Left ventricle myocardium superior (tissue), 1 donor: ENCODE results near the gene FAIM2. TPM values are rescaled to one million over a fixed set of nuclear protein-coding genes. Genes with fewer than 3 reads are reported as not detected.
"Not testable (repeated sequence)": the region's sequence is repeated elsewhere in the genome, so short reads cannot be mapped to it uniquely, and the experiment has no call there.

Source experiments
- ATAC-seq: fragments of 200-7000 bp; cut with Tn5 transposase; one replicate; pipeline ENCODE4 v1.9.1; 2020; ENCODE audit warnings: mild to moderate bottlenecking, moderate library complexity
- DNase-seq: peaks from one replicate; pipeline ENCODE4 v3.0.0-alpha.2; 2020
- intact Hi-C: fragments of 100-400 bp; cut with micrococcal nuclease; formaldehyde crosslinking; loops from one replicate; pipeline ENCODE4 v1.11.0; 2022
- total RNA-seq: library from RNA; stranded (reverse); fragmentation: NEBNext Ultra II Directional; extraction: Animal tissue kit (Norgen Biotek cat#: 25700); gene quantifications from one replicate; pipeline ENCODE4 v1.2.1, GENCODE V29; 2021
- donor health status: DM: no; HTN: yes; CAD: no; lungs with severe emphysema.

FAIM2 gene
- total RNA-seq, 1 donor from 2014 or later = 8.2 TPM

DNA sequence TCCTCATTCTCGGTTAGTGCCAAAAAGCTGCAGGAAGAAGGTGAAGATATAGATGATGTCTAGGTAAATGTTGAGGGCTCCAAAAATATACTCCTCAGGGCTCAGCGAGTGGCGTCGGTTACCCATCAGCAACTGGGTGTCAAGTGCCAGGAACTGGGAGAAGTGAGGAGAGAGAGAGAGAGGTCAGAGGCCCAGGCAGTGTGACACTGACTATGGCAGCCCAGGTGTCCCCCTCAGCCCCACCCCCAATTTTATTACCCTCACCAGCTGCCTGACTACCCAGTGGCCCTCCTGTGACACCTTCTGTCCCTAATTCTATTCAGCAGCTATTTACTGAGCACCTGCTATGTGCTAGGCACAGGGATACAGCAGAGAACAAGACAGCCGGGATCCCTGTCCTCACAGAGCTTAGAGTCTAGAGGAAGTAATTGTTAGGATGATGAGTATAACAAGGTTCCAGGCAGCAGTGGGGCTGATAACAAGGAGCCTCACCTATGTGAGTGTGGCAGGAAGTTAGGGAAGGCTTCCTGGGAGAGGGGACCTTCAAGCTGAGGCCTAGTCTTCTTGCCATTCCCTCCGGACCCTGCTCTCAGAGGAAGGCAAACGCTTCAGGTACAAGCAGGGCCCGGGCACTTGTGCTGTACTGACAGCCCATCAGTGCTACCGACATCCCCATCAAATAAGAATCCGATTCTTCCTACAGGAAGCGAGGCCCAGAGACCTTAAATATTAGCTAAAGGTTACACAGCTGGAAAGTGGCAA lies 33.0 kb downstream of the FAIM2 start:
- no peak for DNase-seq
- intact Hi-C loops = no loop called here
- ATAC-seq = no peak

DNA sequence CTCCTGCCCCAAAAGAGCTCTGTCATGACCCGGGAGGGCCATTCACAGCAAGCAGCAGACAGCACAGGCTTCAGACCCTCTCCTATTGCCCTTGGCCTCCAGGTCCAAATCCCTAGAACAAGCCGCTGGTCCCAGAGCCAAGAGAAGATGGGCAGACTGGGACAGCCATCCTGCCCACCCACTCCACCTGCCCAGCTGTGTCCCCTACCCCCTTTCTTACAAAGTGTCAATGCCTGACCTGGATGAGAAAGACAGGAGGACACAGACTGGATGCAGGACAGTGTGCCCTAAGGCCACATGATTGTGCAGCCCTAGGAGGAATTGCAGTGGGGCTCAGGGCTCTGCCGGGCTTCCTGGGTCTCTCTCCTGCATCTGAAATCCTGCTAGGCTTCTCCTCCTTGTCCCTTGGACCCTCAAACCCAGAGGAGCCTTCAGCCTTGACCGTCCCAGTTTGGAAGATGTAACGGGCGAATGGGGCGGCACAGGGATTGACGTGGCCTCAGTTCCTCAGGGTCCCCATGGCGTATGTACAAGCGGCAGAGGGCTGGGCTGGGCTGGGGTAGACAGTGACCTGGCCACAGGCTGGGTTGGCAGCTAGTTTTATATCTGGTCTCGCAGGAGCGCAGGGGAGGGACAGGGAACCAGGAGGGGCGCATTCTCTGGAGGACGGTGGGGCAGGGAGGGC lies 33.7 kb downstream of the FAIM2 start:
- intact Hi-C loops = loop anchor here (10.0 kb wide), 1 partner anchor 195 kb away; no protein-coding TSS in a partner anchor
- peak; percentile 1 for ATAC-seq
- DNase-seq = no peak

- DNase-seq = peak; percentile 94
- ATAC-seq = peak; percentile 91
- intact Hi-C loops = loop anchor here (10.0 kb wide), 1 partner anchor 196 kb away; no protein-coding TSS in a partner anchor
Observed at GRCh38 chr12:49868952-49869815, 34.5 kb downstream of the FAIM2 start.

DNA sequence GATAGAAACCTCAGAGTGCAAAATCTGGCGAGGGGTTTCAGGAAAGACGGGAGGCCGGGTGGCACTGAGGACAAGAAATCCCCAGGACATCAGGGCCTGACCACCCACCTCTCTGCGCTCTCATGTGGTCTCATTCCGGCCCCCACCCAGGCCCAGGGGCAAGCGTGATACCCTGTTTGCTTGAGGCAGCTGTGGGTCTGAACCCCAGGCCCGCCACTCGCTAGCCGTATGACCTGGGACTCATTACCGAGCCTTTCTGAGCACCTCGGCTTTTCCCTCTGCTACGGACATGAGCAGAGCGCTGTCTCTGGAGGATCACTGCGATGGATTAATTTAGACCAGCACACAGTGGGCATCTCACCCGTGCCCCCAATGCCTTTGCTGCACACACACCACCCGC lies 35.3 kb downstream of the FAIM2 start:
- DNase-seq = peak; percentile 44
- intact Hi-C loops = loop anchor here (10.0 kb wide), 1 partner anchor 196 kb away; no protein-coding TSS in a partner anchor
- peak; percentile 0 for ATAC-seq

DNA sequence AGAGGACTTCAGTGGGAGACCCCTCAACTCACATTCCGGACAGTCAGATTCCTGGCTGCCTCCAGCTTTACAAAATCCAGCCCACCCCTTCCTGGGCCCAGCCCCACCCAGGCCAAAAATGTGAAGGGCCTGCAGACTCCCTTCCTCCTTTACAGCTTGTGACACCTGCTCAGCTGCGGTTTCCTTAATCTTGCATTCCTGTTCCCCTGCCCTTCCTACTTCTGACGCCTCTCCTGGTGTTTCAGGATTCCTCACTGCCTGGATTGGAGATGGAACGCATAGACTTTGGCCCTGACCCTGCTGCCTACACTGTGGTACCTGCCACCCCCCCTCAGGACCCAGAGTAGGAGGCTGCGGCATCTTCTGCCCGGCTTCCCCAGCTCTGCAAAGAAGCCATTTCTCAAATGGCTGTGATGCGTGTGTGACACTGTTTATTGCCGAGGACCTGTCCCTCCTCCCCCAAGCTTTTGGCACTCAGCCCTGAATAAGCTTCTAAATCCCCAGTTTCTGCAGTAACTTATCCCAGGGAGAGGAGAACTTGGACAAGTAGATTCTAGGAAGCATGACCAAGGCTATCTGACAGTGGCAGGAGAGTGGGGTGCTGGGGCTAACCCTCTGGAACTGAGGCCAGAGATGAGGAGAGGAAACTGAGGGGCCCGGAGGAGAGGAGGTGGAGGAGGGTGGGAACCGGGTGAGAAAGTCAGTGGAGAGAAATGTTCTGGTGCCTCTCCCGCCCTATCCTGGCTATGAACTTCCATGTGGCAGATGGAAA lies 35.9 kb downstream of the FAIM2 start:
- ATAC-seq (no peak), DNase-seq (no peak)
- intact Hi-C loops = loop anchor here (10.0 kb wide), 1 partner anchor 197 kb away; no protein-coding TSS in a partner anchor

DNA sequence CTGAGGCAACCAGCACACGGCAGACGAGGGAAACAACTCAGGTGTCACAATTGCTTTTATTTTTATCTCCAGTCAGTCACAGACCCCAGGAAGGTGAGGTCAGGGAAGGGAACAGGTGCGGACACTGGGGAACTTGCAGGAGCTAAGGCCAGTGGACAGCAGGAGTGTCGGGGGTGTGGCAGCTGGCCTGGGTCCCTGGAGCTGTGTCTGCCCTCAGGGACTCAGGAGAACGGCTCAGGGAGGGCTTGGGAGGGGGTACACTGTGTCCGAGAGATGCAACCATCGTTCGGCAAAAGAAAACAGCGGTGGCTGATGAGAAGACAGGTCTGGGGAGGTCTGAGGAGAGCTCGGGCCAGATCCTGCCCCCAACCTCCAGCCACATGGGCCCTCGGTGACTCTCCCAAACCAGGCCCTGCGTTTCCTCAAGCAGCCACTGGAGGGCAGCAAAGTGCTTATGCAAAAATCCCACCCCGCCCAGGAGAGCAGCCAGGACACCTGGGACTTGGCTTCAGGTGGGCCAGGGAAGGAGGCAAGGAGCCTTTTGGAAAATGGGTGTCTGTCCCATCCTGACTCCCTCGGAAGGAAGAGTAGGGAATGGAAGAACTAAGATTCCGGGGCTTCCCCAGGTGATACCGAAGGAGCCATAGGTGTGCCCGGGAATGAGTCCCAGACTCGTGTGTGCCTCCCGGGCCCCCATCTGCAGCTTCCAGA lies 36.7 kb downstream of the FAIM2 start:
- ATAC-seq = peak; percentile 26
- intact Hi-C loops = loop anchor here (10.0 kb wide), 1 partner anchor 198 kb away; no protein-coding TSS in a partner anchor
- peak; percentile 84 for DNase-seq

DNA sequence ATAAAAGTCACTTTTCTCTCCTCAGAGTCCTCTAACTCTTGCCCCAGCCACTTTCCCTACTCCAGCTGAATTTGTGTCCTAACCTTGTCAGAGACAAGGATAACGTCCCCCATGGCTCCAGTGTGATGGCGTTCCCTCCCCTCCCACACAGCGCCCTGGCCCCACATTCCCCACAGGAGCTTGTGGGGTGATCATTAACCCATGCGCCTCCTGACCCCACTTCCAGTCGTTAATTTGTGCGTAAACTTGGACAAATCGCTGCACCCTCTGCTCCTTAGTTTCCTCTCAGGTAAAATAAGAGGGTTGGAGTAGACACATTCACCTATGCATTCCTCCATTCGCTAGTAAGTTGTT lies 37.9 kb downstream of the FAIM2 start:
- DNase-seq = no peak
- no peak for ATAC-seq
- intact Hi-C loops = loop anchor here (10.0 kb wide), 1 partner anchor 199 kb away; no protein-coding TSS in a partner anchor

- intact Hi-C loops = loop anchor here (10.0 kb wide), 1 partner anchor 200 kb away; no protein-coding TSS in a partner anchor
- DNase-seq (no peak), ATAC-seq (no peak)
Observed at GRCh38 chr12:49865109-49865781, 38.5 kb downstream of the FAIM2 start.

DNA sequence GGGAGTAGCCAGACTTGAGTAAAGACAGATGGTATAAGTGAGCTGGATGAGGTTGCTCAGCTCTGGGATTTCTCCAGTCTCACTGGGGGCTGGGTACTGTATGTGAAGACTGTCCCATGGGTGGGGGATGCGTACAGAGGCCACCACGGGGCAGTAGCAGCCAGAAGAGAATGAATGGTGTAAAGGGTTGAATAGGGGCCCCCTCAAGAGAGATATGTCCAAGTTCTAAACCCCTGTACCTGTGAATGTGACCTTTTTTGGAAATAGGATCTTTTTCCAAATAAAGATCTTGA lies 39.0 kb downstream of the FAIM2 start:
- DNase-seq = no peak
- intact Hi-C loops = loop anchor here (10.0 kb wide), 1 partner anchor 200 kb away; no protein-coding TSS in a partner anchor
- no peak for ATAC-seq

- ATAC-seq = no peak
- intact Hi-C loops = loop anchor here (10.0 kb wide), 1 partner anchor 201 kb away; no protein-coding TSS in a partner anchor
- no peak for DNase-seq
Observed at GRCh38 chr12:49863946-49864797, 39.5 kb downstream of the FAIM2 start.

DNA sequence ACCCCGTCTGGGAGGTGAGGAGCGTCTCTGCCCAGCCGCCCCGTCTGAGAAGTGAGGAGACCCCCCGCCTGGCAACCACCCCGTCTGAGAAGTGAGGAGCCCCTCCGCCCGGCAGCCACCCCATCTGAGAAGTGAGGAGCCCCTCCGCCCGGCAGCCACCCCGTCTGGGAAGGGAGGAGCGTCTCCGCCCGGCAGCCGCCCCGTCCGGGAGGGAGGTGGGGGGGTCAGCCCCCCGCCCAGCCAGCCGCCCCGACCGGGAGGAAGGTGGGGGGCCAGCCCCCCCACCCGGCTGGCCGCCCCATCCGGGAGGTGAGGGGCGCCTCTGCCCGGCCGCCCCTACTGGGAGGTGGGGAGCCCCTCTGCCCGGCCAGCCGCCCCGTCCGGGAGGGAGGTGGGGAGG lies 42.8 kb downstream of the FAIM2 start:
- not testable (repeated sequence) for DNase-seq, ATAC-seq
- intact Hi-C loops = loop anchor here (10.0 kb wide), 1 partner anchor 204 kb away; no protein-coding TSS in a partner anchor

GRCh38 chr12:49855890-49856289 lies 47.8 kb downstream of the FAIM2 start:
- intact Hi-C loops, DNase-seq, ATAC-seq: not testable (repeated sequence)

DNA sequence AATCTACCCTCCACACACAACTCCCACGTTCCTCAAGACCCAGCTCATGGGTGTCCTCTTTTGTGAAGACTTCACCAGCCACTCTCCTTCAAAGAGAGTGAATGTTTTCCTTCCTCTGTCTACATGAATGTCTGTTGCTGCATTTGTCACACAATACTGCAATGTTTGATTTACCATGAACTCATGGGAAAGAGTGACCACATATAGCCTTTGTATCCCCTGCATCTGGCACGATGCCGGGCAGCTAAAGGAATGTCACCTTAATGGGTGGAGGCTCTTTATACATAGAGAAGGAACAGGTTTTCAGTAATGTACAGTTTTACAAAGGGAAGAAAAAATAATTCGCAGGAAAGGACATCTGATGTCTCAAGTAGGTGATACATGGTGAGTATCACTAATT lies 48.7 kb downstream of the FAIM2 start:
- DNase-seq = no peak
- intact Hi-C loops = no loop called here
- no peak for ATAC-seq

GRCh38 chr12:49853671-49854070 lies 50.0 kb downstream of the FAIM2 start:
- DNase-seq = no peak
- no peak for ATAC-seq
- intact Hi-C loops = no loop called here

- ATAC-seq (no peak), DNase-seq (no peak)
- intact Hi-C loops = no loop called here
Observed at GRCh38 chr12:49847161-49847560, 56.5 kb downstream of the FAIM2 start.

- no peak for DNase-seq
- intact Hi-C loops = no loop called here
Observed at GRCh38 chr12:49846032-49846431, 57.7 kb downstream of the FAIM2 start.

More at GRCh38 chr12:49846032-49846431, 57.7 kb downstream of the FAIM2 start:
- ATAC-seq = no peak
